Dendritic cell treated with granulocyte-macrophage colony-stimulating factor and Interleukin-4, amounts not matched to agents 40 ng/mL and 50 ng/mL, for 4 days (primary cell): Measurements from ENCODE around the gene CLEC2D.
"Not testable (repeated sequence)": the region's sequence is repeated elsewhere in the genome, so short reads cannot be mapped to it uniquely, and the experiment has no call there.

ENCODE experiments used
- H3K27ac Mint-ChIP-seq: one replicate; pipeline ENCODE4 v1.8.0; 2022; ENCODE audit warnings: mild to moderate bottlenecking, mixed read lengths
- H3K27me3 Mint-ChIP-seq: one replicate; pipeline ENCODE4 v1.8.0; 2022; ENCODE audit warnings: mild to moderate bottlenecking, mixed read lengths
- H3K36me3 Mint-ChIP-seq: one replicate; pipeline ENCODE4 v1.8.0; 2022; ENCODE audit warnings: low read depth, mixed read lengths
- H3K4me1 Mint-ChIP-seq: one replicate; pipeline ENCODE4 v1.8.0; 2022; ENCODE audit warnings: low read depth, mixed read lengths
- H3K4me3 Mint-ChIP-seq: one replicate; pipeline ENCODE4 v1.8.0; 2022; ENCODE audit warnings: mild to moderate bottlenecking, moderate library complexity, mixed read lengths
- H3K9me3 Mint-ChIP-seq: one replicate; pipeline ENCODE4 v1.8.0; 2022; ENCODE audit warnings: mixed read lengths
- intact Hi-C: fragments of 100-400 bp; cut with micrococcal nuclease; formaldehyde crosslinking; loops from one replicate; pipeline ENCODE4 v1.15.0; 2022

Gene CLEC2D

GRCh38 chr12:9713032-9713558 lies 43.6 kb downstream of the CLEC2D start:
- H3K4me3 Mint-ChIP-seq, H3K27me3 Mint-ChIP-seq, H3K9me3 Mint-ChIP-seq, intact Hi-C loops, H3K27ac Mint-ChIP-seq: not testable (repeated sequence)
- Mint-ChIP-seq H3K4me1 (peaks cover 25% of the 10 kb centered on the region), H3K36me3 (peaks cover 14% of the 10 kb centered on the region)

- H3K27ac Mint-ChIP-seq: no peak overlapping the region
- H3K4me1 Mint-ChIP-seq: peaks cover 30% of the 10 kb centered on the region
- no peaks in the 10 kb centered on the region for H3K9me3 Mint-ChIP-seq
- H3K27me3 Mint-ChIP-seq: no peaks in the 10 kb centered on the region
- intact Hi-C loops: no loop called here
- no peak overlapping the region for H3K4me3 Mint-ChIP-seq
- H3K36me3 Mint-ChIP-seq: peaks cover 20% of the 10 kb centered on the region
These were observed 47.8 kb downstream of the CLEC2D start for GRCh38 chr12:9717070-9717925.

- Mint-ChIP-seq H3K9me3 (no peaks in the 10 kb centered on the region), H3K4me3 (no peak overlapping the region), H3K27ac (no peak overlapping the region), H3K4me1 (peaks cover 31% of the 10 kb centered on the region), H3K36me3 (peaks cover 20% of the 10 kb centered on the region), H3K27me3 (no peaks in the 10 kb centered on the region)
- intact Hi-C loops: no loop called here
These were observed 49.5 kb downstream of the CLEC2D start for GRCh38 chr12:9718968-9719367.

GRCh38 chr12:9719790-9720189 lies 50.3 kb downstream of the CLEC2D start:
- no peaks in the 10 kb centered on the region for H3K27me3 Mint-ChIP-seq
- no peak overlapping the region for H3K27ac Mint-ChIP-seq
- peaks cover 20% of the 10 kb centered on the region for H3K36me3 Mint-ChIP-seq
- H3K9me3 Mint-ChIP-seq: no peaks in the 10 kb centered on the region
- peaks cover 31% of the 10 kb centered on the region for H3K4me1 Mint-ChIP-seq
- intact Hi-C loops: no loop called here
- H3K4me3 Mint-ChIP-seq: no peak overlapping the region

- peaks cover 23% of the 10 kb centered on the region for H3K4me1 Mint-ChIP-seq
- peak overlapping the region; percentile 66 for H3K27ac Mint-ChIP-seq
- peaks cover 9% of the 10 kb centered on the region for H3K36me3 Mint-ChIP-seq
- intact Hi-C loops: no loop called here
- H3K27me3 Mint-ChIP-seq: no peaks in the 10 kb centered on the region
- no peaks in the 10 kb centered on the region for H3K9me3 Mint-ChIP-seq
- H3K4me3 Mint-ChIP-seq: no peak overlapping the region
These were observed 52.0 kb downstream of the CLEC2D start for GRCh38 chr12:9721394-9722092.

GRCh38 chr12:9724023-9724422 lies 54.5 kb downstream of the CLEC2D start:
- Mint-ChIP-seq H3K27me3 (no peaks in the 10 kb centered on the region), H3K36me3 (peaks cover 6% of the 10 kb centered on the region), H3K9me3 (no peaks in the 10 kb centered on the region), H3K27ac (no peak overlapping the region), H3K4me1 (peaks cover 23% of the 10 kb centered on the region), H3K4me3 (no peak overlapping the region)
- intact Hi-C loops: no loop called here

GRCh38 chr12:9725213-9725870 lies 55.8 kb downstream of the CLEC2D start:
- no peak overlapping the region for H3K27ac Mint-ChIP-seq
- intact Hi-C loops: loop anchor here (5.0 kb wide), 1 partner anchor 73 kb away; no protein-coding TSS in a partner anchor
- peaks cover 23% of the 10 kb centered on the region for H3K4me1 Mint-ChIP-seq
- H3K4me3 Mint-ChIP-seq: no peak overlapping the region
- no peaks in the 10 kb centered on the region for H3K9me3 Mint-ChIP-seq
- no peaks in the 10 kb centered on the region for H3K36me3 Mint-ChIP-seq
- no peaks in the 10 kb centered on the region for H3K27me3 Mint-ChIP-seq

GRCh38 chr12:9727813-9728212 lies 58.3 kb downstream of the CLEC2D start:
- Mint-ChIP-seq H3K4me3 (no peak overlapping the region), H3K4me1 (peaks cover 13% of the 10 kb centered on the region), H3K27ac (no peak overlapping the region), H3K36me3 (no peaks in the 10 kb centered on the region), H3K9me3 (no peaks in the 10 kb centered on the region), H3K27me3 (no peaks in the 10 kb centered on the region)
- intact Hi-C loops: loop anchor here (5.0 kb wide), 1 partner anchor 76 kb away; no protein-coding TSS in a partner anchor

- intact Hi-C loops: loop anchor here (5.0 kb wide), 1 partner anchor 77 kb away; no protein-coding TSS in a partner anchor
- Mint-ChIP-seq H3K4me3 (no peak overlapping the region), H3K4me1 (peaks cover 13% of the 10 kb centered on the region), H3K36me3 (no peaks in the 10 kb centered on the region), H3K9me3 (no peaks in the 10 kb centered on the region), H3K27me3 (no peaks in the 10 kb centered on the region), H3K27ac (no peak overlapping the region)
These were observed 59.6 kb downstream of the CLEC2D start for GRCh38 chr12:9729082-9729481.

- no peaks in the 10 kb centered on the region for H3K36me3 Mint-ChIP-seq
- H3K27me3 Mint-ChIP-seq: no peaks in the 10 kb centered on the region
- H3K27ac Mint-ChIP-seq: no peak overlapping the region
- intact Hi-C loops: no loop called here
- H3K4me1 Mint-ChIP-seq: peaks cover 15% of the 10 kb centered on the region
- no peaks in the 10 kb centered on the region for H3K9me3 Mint-ChIP-seq
- no peak overlapping the region for H3K4me3 Mint-ChIP-seq
These were observed 60.5 kb downstream of the CLEC2D start for GRCh38 chr12:9730011-9730410.

- Mint-ChIP-seq H3K27me3 (no peaks in the 10 kb centered on the region), H3K9me3 (no peaks in the 10 kb centered on the region), H3K4me1 (peaks cover 19% of the 10 kb centered on the region), H3K36me3 (no peaks in the 10 kb centered on the region), H3K4me3 (peak overlapping the region; percentile 32), H3K27ac (peak overlapping the region; percentile 88)
- intact Hi-C loops: no loop called here
These were observed 61.1 kb downstream of the CLEC2D start for GRCh38 chr12:9730591-9730990.

GRCh38 chr12:9731393-9731792 lies 61.9 kb downstream of the CLEC2D start:
- H3K9me3 Mint-ChIP-seq: no peaks in the 10 kb centered on the region
- no peaks in the 10 kb centered on the region for H3K36me3 Mint-ChIP-seq
- H3K27me3 Mint-ChIP-seq: no peaks in the 10 kb centered on the region
- H3K27ac Mint-ChIP-seq: peak overlapping the region; percentile 88
- H3K4me1 Mint-ChIP-seq: peaks cover 24% of the 10 kb centered on the region
- intact Hi-C loops: no loop called here
- peak overlapping the region; percentile 63 for H3K4me3 Mint-ChIP-seq

GRCh38 chr12:9731797-9732196 lies 62.3 kb downstream of the CLEC2D start:
- Mint-ChIP-seq H3K4me3 (peak overlapping the region; percentile 63), H3K36me3 (no peaks in the 10 kb centered on the region), H3K27me3 (no peaks in the 10 kb centered on the region), H3K4me1 (peaks cover 28% of the 10 kb centered on the region), H3K9me3 (no peaks in the 10 kb centered on the region), H3K27ac (peak overlapping the region; percentile 88)
- intact Hi-C loops: no loop called here
